Activated naive CD4-positive, alpha-beta T cell (primary cell): ENCODE results near the gene PAPSS2.

Source experiments
- DNase-seq, 4 experiments: peaks; one replicate each; lab custom pipeline; 2025; lab: John Stamatoyannopoulos, UW

PAPSS2 gene

DNA sequence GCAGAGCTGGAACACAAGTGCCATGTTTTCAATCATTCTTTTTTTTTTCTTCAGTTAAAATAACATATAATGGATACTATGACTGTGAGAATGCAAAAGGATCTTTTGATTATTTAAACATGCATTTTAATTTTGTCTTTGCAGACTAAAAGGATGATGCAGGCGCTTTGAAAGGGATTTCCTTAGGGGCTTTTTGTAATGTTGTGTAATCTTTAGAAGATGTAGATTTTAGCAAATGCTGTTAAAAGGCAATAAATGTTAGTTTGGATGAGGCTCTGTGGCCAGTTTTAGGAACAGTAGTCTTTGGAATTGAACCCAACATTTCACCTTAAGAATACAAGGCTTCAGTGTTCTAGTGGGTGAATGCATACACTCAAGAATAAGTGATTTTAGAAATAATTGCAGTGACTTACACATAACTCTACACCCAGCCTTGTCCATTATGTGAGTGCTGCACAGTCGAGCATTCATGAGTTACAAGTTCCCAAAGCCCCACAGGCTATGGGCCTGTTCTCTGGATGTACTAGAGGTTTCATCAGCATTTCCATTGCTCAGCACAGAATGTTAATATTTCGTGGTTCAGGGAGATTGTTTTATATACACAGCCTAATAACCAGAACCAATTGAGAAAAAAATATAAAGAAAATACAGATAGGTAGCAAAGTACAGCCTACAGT lies 11.6 kb downstream of the PAPSS2 start:
- no peak for DNase-seq

DNA sequence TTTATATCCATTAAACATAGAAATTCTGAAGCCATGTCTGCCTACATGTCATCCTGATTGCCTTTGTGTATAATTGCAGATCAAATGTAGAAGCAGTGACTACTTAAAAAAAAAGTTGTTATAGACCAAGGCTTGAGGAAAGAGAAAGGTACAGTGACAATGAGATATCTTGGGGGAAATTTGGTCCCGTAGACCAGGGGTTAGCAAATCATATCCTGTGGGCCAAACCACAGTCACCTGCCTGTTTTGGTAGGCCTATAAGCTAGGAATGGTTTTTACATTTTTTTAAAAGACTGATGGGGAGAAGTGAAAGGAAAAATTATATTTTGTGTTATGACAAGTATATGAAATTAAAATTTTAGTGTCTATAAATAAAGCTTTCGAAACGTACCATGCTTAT lies 12.9 kb downstream of the PAPSS2 start:
- DNase-seq: no peak

DNA sequence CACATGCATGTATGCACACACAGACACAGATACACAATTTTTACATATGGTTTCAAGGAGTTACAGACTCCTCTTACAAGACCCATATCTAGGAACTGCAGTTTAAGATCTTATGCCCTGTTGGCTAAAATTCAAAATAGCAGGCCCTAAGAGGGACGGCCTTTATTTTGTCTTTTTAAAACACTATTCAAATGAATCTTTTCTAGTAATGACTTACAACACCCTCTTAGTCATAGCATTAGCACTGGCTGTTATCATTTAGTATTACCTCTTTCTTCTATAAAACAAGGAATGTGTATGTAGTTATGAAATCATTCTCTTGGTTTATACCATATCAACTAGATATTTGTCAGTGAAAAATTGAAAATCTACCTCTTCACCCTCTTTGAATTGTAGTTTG lies 15.3 kb downstream of the PAPSS2 start:
- DNase-seq: no peak

DNA sequence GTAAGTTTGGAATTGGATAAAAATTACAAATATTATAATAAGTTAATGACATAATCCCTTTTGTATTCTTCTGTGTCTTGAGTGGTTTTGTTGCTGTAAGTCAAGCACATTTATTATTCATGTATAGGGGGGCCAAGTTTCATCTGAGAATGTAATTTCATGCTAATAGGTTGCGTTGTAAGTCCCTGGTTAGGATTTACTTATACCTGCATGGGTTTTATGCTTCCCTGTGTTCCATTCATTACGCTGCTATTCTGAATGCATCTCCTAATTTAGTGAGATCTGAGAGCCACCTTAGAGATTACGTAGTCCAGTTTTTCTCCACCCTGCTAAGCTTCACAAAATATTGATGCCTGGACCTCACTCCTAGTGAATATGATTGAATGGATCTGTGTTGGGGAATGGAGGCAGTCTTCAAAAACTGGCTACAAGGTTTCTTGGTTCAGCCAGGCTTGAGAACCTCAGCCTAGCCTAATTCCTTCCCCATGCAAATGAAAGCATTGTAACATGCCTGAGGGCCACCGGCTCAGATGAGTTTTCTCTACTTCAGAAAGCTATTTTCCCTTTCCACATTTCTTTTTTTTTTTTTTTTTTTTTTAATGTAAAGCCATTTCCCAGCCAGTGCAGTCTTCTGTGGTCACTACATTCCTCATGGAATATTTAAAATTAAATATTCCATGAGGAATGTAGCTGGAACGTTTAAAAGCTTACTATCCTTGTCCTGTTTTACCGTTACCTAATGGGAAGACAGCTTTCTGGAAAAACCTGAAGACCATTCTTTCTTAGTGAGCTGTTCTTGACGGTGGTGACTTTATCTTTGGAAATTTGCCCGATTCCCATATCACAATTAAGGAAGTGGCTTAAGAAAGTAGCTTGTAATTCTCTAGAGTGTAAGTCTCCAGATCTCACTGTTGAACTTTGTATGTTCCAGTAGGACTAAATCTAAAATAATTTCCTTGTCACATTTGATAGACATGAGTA lies 16.0 kb downstream of the PAPSS2 start:
- no peak for DNase-seq

DNA sequence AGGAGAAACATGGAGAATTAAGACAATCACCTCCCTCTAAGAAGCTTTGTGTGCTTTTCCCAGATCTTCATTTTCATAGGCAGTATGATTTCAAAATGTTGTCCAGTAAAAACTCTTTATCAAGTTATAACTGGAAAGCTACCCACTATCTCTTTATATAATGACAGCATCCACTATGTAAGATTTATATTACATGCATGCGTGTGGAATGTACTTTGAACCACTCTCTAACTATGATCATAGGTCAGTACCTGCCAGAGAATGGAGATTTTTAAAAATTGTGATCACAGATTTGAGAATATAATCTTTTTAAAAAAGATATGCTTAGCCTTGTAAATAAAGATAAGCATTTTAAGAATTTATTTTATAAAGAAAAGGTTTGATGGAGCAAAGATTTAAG lies 17.9 kb downstream of the PAPSS2 start:
- no peak for DNase-seq

DNA sequence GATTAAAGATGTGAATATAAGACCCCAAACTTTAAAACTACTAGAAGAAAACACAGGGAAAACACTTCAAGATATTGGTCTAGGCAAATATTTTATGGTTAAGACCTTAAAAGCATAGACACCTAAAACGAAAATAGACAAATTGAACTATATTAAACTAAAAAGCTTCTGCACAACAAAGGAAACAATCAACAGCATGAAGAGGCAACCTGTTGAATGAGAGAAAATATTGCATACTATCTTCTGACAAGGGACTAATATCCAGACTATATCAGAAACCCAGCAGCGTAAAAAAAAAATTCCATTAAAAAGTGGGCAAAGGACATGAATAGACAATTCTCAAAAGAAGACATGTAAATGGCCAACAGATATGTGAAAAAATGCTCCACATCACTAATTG lies 18.6 kb downstream of the PAPSS2 start:
- no peak for DNase-seq

DNA sequence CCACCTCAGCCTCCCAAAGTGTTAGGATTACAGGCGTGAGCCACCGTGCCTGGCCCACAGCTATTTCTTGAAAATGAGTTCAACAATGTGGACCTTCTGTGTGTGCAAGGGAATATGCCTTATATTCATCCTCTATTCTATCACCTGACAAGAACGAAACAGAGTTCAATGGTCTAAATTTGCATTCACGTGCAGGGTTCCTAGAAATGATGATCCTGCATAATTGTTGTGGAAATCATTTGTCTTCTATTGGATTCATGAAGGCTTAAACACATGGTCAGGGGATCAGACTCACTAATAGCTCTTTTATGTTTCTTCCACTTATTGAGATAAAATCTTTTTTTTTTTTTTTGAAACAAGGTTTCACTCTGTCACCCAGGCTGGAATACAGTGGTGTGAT lies 23.7 kb downstream of the PAPSS2 start:
- no peak for DNase-seq

DNA sequence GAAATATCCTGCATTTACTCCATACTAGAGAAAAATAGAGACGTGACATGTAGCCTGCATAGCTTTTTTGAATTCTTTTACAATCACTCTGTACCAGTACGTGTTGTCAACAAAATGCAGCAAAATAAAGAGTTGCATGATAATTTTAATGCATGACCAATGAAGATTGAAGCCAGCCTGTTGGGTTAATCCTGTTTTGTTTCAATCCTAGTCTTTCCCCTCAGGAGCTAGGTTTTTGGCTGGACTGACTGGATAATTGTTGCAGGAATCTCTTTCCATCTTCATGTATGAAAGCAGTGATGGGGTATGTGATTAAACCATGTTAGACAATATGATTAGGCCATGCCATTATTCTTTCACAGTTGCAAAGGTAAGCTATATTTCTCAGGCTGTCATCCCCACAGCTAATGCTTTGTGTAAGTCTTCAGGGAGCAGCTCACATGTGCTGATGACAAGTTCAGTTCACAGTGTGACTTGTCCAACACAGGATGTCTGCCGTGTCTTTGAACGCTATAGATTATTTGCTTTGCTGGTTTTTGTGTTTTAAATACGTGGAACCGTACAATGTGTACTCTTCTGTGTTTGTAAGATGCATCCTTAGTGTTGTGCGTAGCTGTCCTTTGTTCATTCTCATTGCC lies 24.4 kb downstream of the PAPSS2 start:
- DNase-seq: no peak

DNA sequence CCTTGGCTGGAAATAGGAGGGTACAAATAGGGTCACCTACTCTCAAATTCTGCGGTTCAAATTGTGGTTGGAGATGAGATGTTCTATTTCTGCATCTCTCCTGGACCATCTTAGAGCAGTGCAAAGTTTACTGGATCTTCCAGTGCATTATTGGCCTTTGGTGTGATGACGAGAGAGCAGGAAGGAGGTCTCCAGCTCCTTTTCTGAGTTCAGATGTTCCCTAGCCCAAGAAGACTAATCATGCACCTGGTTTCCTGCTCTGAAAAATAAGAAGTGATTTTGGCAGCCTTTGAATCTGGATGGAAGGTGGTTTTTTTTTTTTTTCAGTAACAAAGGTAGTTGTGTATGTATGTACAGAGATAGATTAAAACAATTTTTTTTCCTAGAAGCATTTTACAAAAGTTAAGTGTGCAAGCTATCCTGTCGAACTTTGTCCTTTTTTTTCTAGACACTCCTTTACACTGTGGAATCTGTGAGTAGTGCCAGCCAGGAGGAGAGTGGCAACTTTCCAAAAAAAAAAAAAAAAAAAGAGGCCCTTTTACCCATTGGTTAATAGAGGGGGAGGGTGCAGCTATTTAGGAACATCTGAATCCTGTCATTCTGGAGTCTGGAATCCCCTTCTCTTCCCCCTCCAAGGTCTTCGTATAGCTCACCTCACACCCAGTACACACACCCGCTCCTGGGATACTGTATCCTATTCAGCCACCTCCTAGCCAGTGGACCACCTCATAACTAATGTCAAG lies 26.3 kb downstream of the PAPSS2 start:
- DNase-seq: no peak

DNA sequence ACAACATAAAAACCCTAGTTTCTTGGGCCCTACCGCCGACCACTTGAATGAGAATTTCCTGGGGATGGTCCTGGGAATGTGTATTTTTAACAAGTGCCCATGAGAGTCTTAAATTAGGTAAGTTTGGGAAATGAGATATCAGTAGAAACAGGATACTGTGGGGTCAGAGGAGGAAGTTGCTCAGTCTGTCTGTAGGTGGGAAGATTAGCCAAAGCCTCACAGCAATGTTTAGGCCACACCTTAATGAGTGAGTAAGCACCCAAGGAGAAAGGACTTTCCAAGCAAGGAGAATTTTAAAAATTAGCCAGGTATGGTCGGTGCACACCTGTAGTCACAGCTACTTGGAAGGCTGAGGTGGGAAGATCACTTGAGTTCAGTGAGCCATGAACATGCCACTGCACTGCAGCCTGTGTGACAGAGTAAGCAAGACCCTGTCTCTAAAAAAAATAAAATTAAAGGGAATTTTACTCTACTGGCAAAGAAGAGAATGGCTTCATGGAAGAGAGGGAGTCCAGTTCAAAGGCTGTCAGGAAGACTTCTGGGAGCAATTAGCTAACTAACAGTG lies 31.9 kb downstream of the PAPSS2 start:
- DNase-seq: no peak

DNA sequence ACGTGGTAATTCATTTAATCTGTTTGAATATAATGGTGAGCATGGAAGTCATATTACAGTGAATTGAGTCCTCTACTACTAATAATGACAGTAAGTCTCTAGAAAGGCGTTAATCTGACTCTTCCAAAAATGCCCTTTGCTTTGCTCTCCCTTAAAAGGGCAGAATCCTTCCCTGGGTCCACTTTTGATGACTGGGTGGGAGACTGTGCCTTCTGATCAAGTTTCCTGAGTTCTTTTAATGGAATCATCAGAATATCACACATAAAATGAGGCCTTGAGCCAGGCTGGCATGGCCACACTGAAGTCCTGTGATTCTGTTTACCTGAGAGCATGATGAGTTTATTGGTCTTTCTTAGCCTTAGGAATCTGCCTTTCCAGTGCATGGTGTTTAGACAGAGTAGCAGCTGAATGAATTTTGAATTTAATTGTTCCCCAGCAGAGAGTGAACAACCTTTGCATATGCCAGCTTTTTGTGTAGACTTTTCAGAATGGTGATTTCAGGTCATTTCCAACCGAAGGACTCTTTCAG lies 33.3 kb downstream of the PAPSS2 start:
- DNase-seq: no peak

DNA sequence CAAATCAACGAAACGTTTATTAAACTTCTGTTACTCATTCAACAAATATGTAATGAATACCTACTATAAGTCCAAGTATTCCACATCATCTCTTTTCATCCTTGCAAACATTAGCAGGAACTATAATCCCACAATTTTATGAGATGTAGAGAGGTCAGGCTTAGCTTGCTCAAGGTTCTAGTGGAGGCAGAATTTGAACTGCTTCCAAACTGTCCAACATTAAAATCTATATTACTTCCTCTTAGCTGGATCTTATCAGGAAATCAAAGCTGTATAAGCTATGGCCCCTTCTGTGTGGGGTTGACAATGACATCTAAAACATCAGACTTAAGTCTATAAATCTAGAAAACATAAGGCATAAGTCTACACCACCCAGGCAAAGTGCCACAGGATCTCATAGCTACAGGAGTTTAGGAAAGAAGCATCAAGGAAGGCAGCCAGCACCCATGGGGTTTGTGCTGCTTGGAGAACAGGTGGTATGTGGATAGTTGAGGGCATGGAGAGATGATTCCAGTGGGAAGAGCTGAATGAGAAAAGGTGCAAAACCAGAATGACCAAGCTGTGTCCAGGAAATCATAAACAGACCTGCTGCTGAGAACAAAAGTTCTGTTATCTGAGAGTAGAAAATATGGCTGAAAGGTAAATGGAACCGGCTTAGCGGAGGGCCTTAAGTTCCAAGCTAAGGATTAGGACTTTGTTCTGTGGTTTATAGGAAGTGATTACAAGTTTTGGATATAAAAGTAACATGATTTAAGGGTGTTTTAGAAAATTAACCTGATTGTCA lies 34.5 kb downstream of the PAPSS2 start:
- no peak for DNase-seq

DNA sequence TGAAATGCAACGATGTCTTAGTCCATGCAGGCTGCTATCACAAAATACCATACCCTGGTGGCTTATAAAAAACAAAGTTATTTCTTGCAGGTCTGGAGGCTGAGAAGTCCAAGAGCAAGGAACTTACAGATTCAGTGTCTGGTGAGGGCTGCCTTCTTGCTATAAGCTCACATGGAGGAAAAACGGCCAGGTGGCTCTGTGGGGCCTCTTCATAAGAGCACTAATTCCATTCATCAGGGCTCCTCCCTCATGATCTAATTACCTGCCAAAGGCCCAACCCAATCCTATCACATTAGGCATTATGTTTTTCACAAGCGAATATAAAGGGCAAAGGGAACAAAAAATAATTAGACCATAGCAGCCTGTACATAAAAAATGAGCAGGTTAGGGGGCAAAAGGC lies 35.4 kb downstream of the PAPSS2 start:
- DNase-seq: no peak

DNA sequence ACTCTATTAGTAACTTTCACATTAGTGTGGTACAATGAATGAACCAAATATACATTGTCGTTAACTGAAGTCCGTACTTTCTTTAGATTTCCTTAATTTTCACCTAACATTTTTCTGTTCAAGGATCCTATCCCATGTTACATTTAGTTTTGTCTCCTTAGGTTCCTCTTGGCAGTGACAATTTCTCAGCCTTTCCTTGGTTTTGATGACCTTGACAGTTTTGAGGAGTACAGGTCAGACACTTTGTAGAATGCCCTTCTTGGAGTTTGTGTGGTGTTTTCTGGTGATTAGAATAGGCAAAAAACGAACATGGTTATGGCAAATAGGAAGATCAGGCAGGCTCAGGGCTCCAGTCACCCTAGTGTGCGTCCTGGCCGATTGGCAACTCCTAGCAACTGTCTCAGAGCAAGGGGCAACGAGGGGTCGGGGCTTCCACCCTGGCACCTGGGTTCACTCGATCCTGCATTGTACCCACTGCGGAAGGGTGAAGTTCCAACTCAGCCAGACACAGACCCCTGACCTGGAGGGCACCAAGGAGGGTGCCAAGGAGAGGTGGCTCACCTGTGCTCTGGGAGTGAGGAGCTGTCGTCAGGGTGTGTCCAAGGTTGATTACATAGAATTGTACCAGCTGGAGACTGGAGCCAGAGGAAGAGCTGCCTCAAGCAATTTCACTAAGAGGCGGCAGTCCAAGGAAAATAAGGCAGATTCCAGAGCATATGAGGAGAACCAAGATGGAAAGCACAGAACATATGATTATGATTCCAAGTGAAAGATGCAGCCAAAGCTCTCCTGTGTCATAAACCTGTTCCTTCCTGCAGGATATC lies 37.5 kb downstream of the PAPSS2 start:
- DNase-seq: no peak

DNA sequence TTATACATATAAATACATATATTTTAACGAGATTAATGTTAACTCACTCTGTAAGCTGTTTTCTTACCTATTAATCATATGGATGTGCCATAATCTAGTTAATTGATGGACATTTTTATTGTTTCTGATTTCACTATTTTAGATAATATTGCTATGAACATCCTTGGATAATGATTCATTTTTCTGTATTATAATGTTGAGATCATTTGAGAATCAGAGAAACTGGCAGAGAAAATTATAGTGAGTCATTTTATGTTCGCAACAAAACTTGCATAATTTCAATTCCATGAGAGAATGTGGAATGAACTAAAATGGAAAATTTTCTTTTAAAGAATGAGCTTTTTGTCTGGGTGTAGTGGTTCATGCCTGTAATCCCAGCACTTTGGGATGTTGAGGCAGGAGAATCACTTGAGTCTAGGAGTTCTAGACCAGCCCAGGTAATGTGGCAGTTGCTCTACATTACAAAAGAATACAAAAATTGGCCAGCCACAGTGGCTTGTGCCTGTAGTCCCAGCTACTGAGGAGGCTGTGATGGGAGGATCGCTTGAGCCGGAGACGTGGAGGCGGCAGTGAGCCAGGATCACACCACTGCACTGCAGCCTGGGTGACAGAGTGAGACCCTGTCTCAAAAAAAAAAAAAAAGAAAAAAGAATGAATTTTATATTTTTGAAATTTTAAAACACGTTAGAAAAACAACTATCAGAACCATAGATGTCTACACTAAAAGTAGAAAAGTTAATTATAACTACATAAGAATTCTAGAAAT lies 40.5 kb downstream of the PAPSS2 start:
- DNase-seq: no peak

DNA sequence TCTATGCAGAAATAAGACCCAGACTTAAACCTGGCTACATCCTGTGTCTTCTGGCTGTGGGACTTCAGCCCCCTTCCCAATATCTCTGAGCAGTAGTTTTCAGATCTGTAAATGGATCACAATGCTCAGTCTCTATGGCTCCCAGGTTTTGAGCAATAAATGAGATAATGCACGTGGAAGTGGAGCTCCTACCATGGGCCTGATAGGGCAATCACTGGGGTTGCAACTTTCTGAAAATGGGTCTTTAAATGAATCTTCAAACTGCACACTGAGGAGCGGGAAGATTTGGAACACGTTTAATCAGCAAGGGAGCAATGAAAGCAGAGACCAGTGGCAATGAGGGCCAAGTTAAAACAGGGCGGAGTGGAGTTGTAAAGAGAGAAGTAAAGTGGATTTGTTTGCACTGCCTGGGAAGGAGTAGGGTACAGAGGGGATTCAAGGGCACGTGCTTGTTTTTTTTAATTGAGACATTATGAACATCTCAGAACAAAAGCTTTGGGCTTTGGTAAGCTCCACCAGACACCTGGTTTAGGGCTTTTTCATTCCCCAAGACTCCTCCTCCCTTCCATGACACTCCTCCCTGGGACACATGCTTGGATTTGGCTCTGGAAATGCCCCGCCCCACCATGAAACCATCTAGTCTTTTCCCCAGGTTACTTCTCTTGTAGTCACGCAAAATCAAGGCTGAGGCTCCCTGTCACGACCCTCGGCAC lies 42.7 kb downstream of the PAPSS2 start:
- DNase-seq: no peak

DNA sequence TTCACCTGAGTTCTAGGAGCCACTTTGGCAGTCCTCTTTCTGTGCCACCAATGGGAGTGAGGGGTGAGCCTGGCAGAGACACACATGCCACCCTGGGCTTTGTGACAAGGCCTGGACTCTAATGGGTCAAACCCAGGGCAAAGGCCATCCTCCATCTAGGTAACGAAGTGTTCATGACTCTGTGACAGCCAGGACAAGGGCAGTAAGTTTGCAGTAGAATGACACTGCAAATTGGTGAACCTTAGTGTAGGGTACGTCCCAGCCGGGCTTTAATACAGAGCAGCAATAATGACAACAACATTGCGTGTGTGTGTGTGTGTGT lies 43.3 kb downstream of the PAPSS2 start:
- no peak for DNase-seq

DNA sequence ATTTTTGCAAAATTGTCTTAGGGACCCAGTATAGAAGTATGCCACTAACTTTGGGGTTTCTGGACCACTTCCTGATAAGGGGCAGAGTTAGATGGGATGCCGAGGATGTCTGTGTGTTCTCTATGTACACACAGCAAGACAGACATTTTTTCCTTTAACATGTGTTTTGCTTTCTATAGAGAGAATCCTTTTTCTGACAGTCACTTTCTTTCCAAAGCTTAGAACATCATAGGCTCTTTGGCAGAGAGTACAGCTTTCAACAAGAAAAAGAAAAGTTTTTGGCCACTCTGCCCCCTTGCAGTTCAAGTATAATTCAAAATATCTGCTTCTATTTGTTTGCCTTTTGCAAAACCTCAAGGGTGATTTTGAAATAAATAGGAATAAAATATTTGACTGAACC lies 44.1 kb downstream of the PAPSS2 start:
- DNase-seq: no peak

DNA sequence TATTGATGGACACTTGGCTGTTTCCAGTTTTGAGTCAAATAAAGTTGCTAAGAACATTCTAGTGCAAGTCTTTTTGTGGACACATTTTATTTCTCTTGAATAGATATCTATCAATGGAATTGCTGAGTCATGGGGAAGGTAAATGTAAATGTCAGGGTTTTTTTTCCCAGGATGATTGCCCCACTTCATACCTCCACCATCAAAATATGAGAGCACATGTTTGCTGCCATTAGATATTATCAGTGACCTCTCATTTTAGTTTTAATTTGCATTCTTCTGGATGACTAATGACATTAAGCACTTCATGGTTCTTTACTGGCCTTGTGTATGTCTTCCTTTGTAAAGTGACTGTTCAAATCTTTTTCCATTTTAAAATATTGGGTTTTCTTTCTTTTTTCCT lies 45.7 kb downstream of the PAPSS2 start:
- no peak for DNase-seq
